ENCODE data around the gene NCAM1.

DNA sequence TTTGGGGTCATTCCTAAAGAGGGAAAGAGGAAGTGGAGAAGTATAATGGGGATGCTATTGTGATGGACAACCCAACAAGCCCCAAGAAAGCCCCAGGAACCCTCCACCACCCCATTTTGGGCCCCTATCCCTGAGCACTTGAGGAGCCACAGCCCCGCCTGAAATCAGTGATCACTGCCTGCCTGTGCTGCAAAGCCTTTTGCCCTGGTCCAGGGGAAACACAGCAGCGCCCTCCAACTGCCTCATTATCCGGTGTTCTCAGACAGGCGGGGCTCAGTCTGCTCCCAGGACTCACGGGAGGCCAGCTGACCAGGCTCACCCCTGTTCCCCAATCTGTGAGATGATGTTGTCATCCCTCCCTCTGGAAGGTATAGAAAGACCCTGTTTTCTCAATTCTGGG is 308.4 kb downstream of the NCAM1 start:
- TF ChIP-seq CTCF (IDR thresholded peaks at IDR 0.05; ENCODE audit: borderline replicate concordance, extremely low read depth, low read length, poor library complexity, severe bottlenecking) (no peak), EZH2 (IDR thresholded peaks at IDR 0.05; ENCODE audit: borderline replicate concordance, low read depth, low read length, severe bottlenecking) (no peak)
